ENCODE data around the gene SLC44A2.

SLC44A2 gene

GRCh38 chr19:10636304-10636972, 11.1 kb downstream of the SLC44A2 start:
- Mint-ChIP-seq H3K27ac (peak overlapping the region; percentile 89), H3K36me3 (peaks cover 100% of the 10 kb centered on the region), H3K4me3 (no peak overlapping the region), H3K9me3 (no peaks in the 10 kb centered on the region), H3K4me1 (peaks cover 25% of the 10 kb centered on the region)
- no peak for DNase-seq (ENCODE audit: low spot score in 2 of 2)
- ATAC-seq, result no peak

- Mint-ChIP-seq H3K9me3 (no peaks in the 10 kb centered on the region), H3K27ac (peak overlapping the region; percentile 89), H3K4me1 (peaks cover 32% of the 10 kb centered on the region), H3K36me3 (peaks cover 100% of the 10 kb centered on the region), H3K4me3 (no peak overlapping the region)
- DNase-seq (ENCODE audit: low spot score in 2 of 2) (no peak), ATAC-seq (no peak)
Observed at GRCh38 chr19:10637894-10638293, 12.5 kb downstream of the SLC44A2 start.

- DNase-seq (ENCODE audit: low spot score in 2 of 2) (no peak), ATAC-seq (no peak)
- peaks cover 52% of the 10 kb centered on the region for H3K4me1 Mint-ChIP-seq
- no peaks in the 10 kb centered on the region for H3K9me3 Mint-ChIP-seq
- H3K36me3 Mint-ChIP-seq, result peaks cover 100% of the 10 kb centered on the region
- peak overlapping the region; percentile 89 for H3K27ac Mint-ChIP-seq
- no peak overlapping the region for H3K4me3 Mint-ChIP-seq
Observed at GRCh38 chr19:10639836-10640235, 14.5 kb downstream of the SLC44A2 start.

- peaks cover 52% of the 10 kb centered on the region for H3K4me1 Mint-ChIP-seq
- no peak for DNase-seq (ENCODE audit: low spot score in 2 of 2)
- H3K27ac Mint-ChIP-seq, result no peak overlapping the region
- H3K36me3 Mint-ChIP-seq, result peaks cover 98% of the 10 kb centered on the region
- no peak for ATAC-seq
- H3K9me3 Mint-ChIP-seq, result no peaks in the 10 kb centered on the region
- H3K4me3 Mint-ChIP-seq, result no peak overlapping the region
Observed at GRCh38 chr19:10640361-10640760, 15.0 kb downstream of the SLC44A2 start.

- H3K36me3 Mint-ChIP-seq, result peaks cover 89% of the 10 kb centered on the region
- DNase-seq (ENCODE audit: low spot score in 2 of 2), result no peak
- no peak for ATAC-seq
- H3K27ac Mint-ChIP-seq, result peak overlapping the region; percentile 52
- no peaks in the 10 kb centered on the region for H3K9me3 Mint-ChIP-seq
- no peak overlapping the region for H3K4me3 Mint-ChIP-seq
- peaks cover 48% of the 10 kb centered on the region for H3K4me1 Mint-ChIP-seq
Observed at GRCh38 chr19:10641248-10641647, 15.9 kb downstream of the SLC44A2 start.

- DNase-seq (ENCODE audit: low spot score in 2 of 2), result no peak
- ATAC-seq, result no peak
- no peak overlapping the region for H3K4me3 Mint-ChIP-seq
- no peaks in the 10 kb centered on the region for H3K9me3 Mint-ChIP-seq
- peaks cover 75% of the 10 kb centered on the region for H3K36me3 Mint-ChIP-seq
- peak overlapping the region; percentile 75 for H3K27ac Mint-ChIP-seq
- peaks cover 39% of the 10 kb centered on the region for H3K4me1 Mint-ChIP-seq
Observed at GRCh38 chr19:10642473-10643171, 17.3 kb downstream of the SLC44A2 start.

- Mint-ChIP-seq H3K9me3 (no peaks in the 10 kb centered on the region), H3K36me3 (peaks cover 68% of the 10 kb centered on the region), H3K4me3 (no peak overlapping the region)
Observed at GRCh38 chr19:10643172-10643967, 18.0 kb downstream of the SLC44A2 start.

GRCh38 chr19:10643968-10644259, 18.6 kb downstream of the SLC44A2 start:
- Mint-ChIP-seq H3K4me3 (no peak overlapping the region), H3K4me1 (peaks cover 41% of the 10 kb centered on the region), H3K27ac (peak overlapping the region; percentile 75), H3K36me3 (peaks cover 63% of the 10 kb centered on the region), H3K9me3 (no peaks in the 10 kb centered on the region)
- DNase-seq (ENCODE audit: low spot score in 2 of 2) (no peak), ATAC-seq (no peak)

More at GRCh38 chr19:10643172-10643967, 18.0 kb downstream of the SLC44A2 start:
- DNase-seq (ENCODE audit: low spot score in 2 of 2), result no peak
- H3K4me1 Mint-ChIP-seq, result peaks cover 37% of the 10 kb centered on the region
- peak overlapping the region; percentile 75 for H3K27ac Mint-ChIP-seq
- no peak for ATAC-seq

- peak; percentile 75 to 88 for DNase-seq (ENCODE audit: low spot score in 2 of 2)
- Mint-ChIP-seq H3K4me1 (peaks cover 37% of the 10 kb centered on the region), H3K4me3 (no peak overlapping the region), H3K27ac (peak overlapping the region; percentile 75), H3K9me3 (no peaks in the 10 kb centered on the region), H3K36me3 (peaks cover 57% of the 10 kb centered on the region)
- ATAC-seq, result peak; percentile 87
Observed at GRCh38 chr19:10644260-10645007, 19.1 kb downstream of the SLC44A2 start.

- peaks cover 36% of the 10 kb centered on the region for H3K4me1 Mint-ChIP-seq
- H3K27ac Mint-ChIP-seq, result no peak overlapping the region
- ATAC-seq (no peak), DNase-seq (ENCODE audit: low spot score in 2 of 2) (no peak)
- H3K4me3 Mint-ChIP-seq, result no peak overlapping the region
- peaks cover 36% of the 10 kb centered on the region for H3K36me3 Mint-ChIP-seq
- H3K9me3 Mint-ChIP-seq, result no peaks in the 10 kb centered on the region
Observed at GRCh38 chr19:10646456-10647159, 21.3 kb downstream of the SLC44A2 start.

- Mint-ChIP-seq H3K4me1 (peaks cover 32% of the 10 kb centered on the region), H3K9me3 (no peaks in the 10 kb centered on the region)
Observed at GRCh38 chr19:10648360-10648759, 23.0 kb downstream of the SLC44A2 start.

GRCh38 chr19:10651851-10652250, 26.5 kb downstream of the SLC44A2 start:
- H3K4me3 Mint-ChIP-seq, result peak overlapping the region; percentile 90
- no peak for DNase-seq (ENCODE audit: low spot score in 2 of 2)
- no peaks in the 10 kb centered on the region for H3K9me3 Mint-ChIP-seq
- ATAC-seq, result no peak
- H3K27ac Mint-ChIP-seq, result peak overlapping the region; percentile 98
- H3K36me3 Mint-ChIP-seq, result peaks cover 49% of the 10 kb centered on the region
- peaks cover 37% of the 10 kb centered on the region for H3K4me1 Mint-ChIP-seq

More at GRCh38 chr19:10648360-10648759, 23.0 kb downstream of the SLC44A2 start:
- ATAC-seq (peak; percentile 75), DNase-seq (ENCODE audit: low spot score in 2 of 2) (no peak)
- peaks cover 34% of the 10 kb centered on the region for H3K36me3 Mint-ChIP-seq
- H3K27ac Mint-ChIP-seq, result peak overlapping the region; percentile 86
- H3K4me3 Mint-ChIP-seq, result no peak overlapping the region

GRCh38 chr19:10653482-10653731, 28.1 kb downstream of the SLC44A2 start:
- no peak for ATAC-seq
- Mint-ChIP-seq H3K27ac (peak overlapping the region; percentile 98), H3K4me1 (peaks cover 37% of the 10 kb centered on the region), H3K9me3 (no peaks in the 10 kb centered on the region), H3K36me3 (peaks cover 64% of the 10 kb centered on the region), H3K4me3 (peak overlapping the region; percentile 90)
- no peak for DNase-seq (ENCODE audit: low spot score in 2 of 2)

GRCh38 chr19:10653732-10654609, 28.6 kb downstream of the SLC44A2 start, which contains the start of gene ILF3:
Gene ILF3, plus strand, starts transcription at chr19:10654346. Its CDS starts 16,260 bp downstream, at chr19:10670606.
- ATAC-seq (peak; percentile 85), DNase-seq (ENCODE audit: low spot score in 2 of 2) (peak; percentile 97 to 100)
- H3K4me1 Mint-ChIP-seq, result peaks cover 34% of the 10 kb centered on the region
- no peaks in the 10 kb centered on the region for H3K9me3 Mint-ChIP-seq
- peaks cover 70% of the 10 kb centered on the region for H3K36me3 Mint-ChIP-seq
- H3K27ac Mint-ChIP-seq, result peak within 1 kb of the TSS; percentile 98
- peak within 1 kb of the TSS; percentile 90 for H3K4me3 Mint-ChIP-seq

Data from stimulated activated effector memory CD8-positive, alpha-beta T cell treated with anti-CD3 and anti-CD28 coated beads, Interleukin-12 subunit alpha, Interleukin-12 subunit beta, amount 100 ng/mL, for 72 hours (primary cell).